Right lobe of liver (tissue), 6 donors: ENCODE data around the gene CCSAP. TPM values are rescaled to one million over a fixed set of nuclear protein-coding genes. Genes with fewer than 3 reads are reported as not detected.

Experiments
- ATAC-seq, 4 donors: fragments of 200-7000 bp; cut with Tn5 transposase; one replicate each; pipeline ENCODE4 v1.9.1; 2020; ENCODE audit warnings: mild to moderate bottlenecking in 4 of 4, moderate library complexity in 4 of 4
- DNase-seq, 3 donors: peaks; one replicate each; pipeline ENCODE4 v3.0.0-alpha.2; 2020
- H3K27ac ChIP-seq, 3 donors: fragments of 200-600 bp; one replicate each; pipeline ENCODE4 v1.8.0; 2022
- H3K27me3 ChIP-seq, 2 donors: fragments of 200-600 bp; one replicate each; pipeline ENCODE4 v1.8.0; 2022
- H3K36me3 ChIP-seq, 4 donors: fragments of 200-600 bp; sonication (generic) in 1 of 4; one replicate each; pipeline versions ENCODE4 v1.5.1 to v1.8.0; 2017 to 2022; ENCODE audit warnings: control low read depth in 1 of 4
- H3K4me1 ChIP-seq, 4 donors: fragments of 200-600 bp; sonication (generic) in 1 of 4; one replicate each; pipeline versions ENCODE4 v1.5.1 to v1.8.0; 2017 to 2022; ENCODE audit warnings: control low read depth in 1 of 4
- H3K4me3 ChIP-seq, 3 donors: fragments of 200-600 bp; one replicate each; pipeline ENCODE4 v1.8.0; 2022
- H3K9me3 ChIP-seq, 4 donors: fragments of 200-600 bp; sonication (generic) in 1 of 4; one replicate each; pipeline versions ENCODE4 v1.5.1 to v1.8.0; 2017 to 2022; ENCODE audit warnings: control low read depth in 1 of 4
- CTCF ChIP-seq, 4 donors: fragments of 200-600 bp in 3 of 4; fragments of 450-650 bp in 1 of 4; IDR thresholded peaks; one replicate each; pipeline versions ENCODE4 v1.5.1 to v1.8.0; 2016 to 2022; ENCODE audit warnings: antibody characterized with exemption in 4 of 4, mild to moderate bottlenecking in 2 of 4
- POLR2A ChIP-seq: fragments of 450-650 bp; IDR thresholded peaks from one replicate; pipeline ENCODE4 v1.6.1; 2017; ENCODE audit warnings: antibody characterized with exemption, mild to moderate bottlenecking
- WGBS: methylation state at CpG from one replicate; pipeline ENCODE4 v1.1.6; 2018; ENCODE audit warnings: low coverage, low lambda C conversion rate; ENCODE audit not compliant: insufficient coverage; ENCODE audit errors: missing lambda C conversion rate; 5-methylcytosine and 5-hydroxymethylcytosine counted together
- intact Hi-C, 2 donors: fragments of 100-400 bp; cut with DNase I; formaldehyde crosslinking; loops; one replicate each; pipeline versions ENCODE4 v1.11.2 to v1.14.1; 2022
- total RNA-seq, 6 experiments: library from RNA; depleted of rRNA in 2 of 6; stranded (reverse); fragments of >200 nt in 2 of 6; fragmentation: NEBNext Ultra II Directional in 3 of 6; extraction: Animal tissue kit (Norgen Biotek cat#: 25700) in 3 of 6; gene quantifications; one replicate each; pipeline versions ENCODE4 v1.1.0 to v1.2.4, GENCODE V29; 2016 to 2023
- donor health status: DM: no; HTN: yes; CAD: no.
- donor health status: DM: no; HTN: no; CAD: no.
- donor health status: DM: no; HTN: no; CAD: no.
- donor health status: DM: no; HTN: yes; CAD: no.
- donor health status: DM: no; HTN: yes; CAD: no.

CCSAP gene
- total RNA-seq, 6 experiments from 2014 or later = 1.4 to 3.2 (median 1.7) TPM

GRCh38 chr1:229384822-229385221, 42.0 kb upstream of the CCSAP start:
- ATAC-seq = no peak
- TF ChIP-seq POLR2A = no peak
- no peak for TF ChIP-seq CTCF (IDR thresholded peaks at IDR 0.05)
- no peaks in the 10 kb centered on the region for H3K9me3 ChIP-seq
- no peaks in the 10 kb centered on the region for H3K27me3 ChIP-seq
- 84% methylated on average over 7 of the region's 7 CpGs for WGBS
- H3K36me3 ChIP-seq = no peaks in the 10 kb centered on the region
- H3K27ac ChIP-seq = no peak overlapping the region
- no peak overlapping the region for H3K4me3 ChIP-seq
- intact Hi-C loops = no loop called here
- H3K4me1 ChIP-seq = no peaks in the 10 kb centered on the region
- DNase-seq = no peak

GRCh38 chr1:229383961-229384360, 41.1 kb upstream of the CCSAP start:
- 89% methylated on average over 5 of the region's 5 CpGs for WGBS
- intact Hi-C loops = no loop called here

GRCh38 chr1:229383188-229383587, 40.3 kb upstream of the CCSAP start:
- WGBS = 100% methylated on average over 2 of the region's 3 CpGs
- Histone ChIP-seq H3K27ac (no peak overlapping the region), H3K27me3 (no peaks in the 10 kb centered on the region), H3K4me3 (no peak overlapping the region), H3K9me3 (no peaks in the 10 kb centered on the region), H3K4me1 (no peaks in the 10 kb centered on the region), H3K36me3 (no peaks in the 10 kb centered on the region)
- DNase-seq (no peak), ATAC-seq (no peak)
- intact Hi-C loops = no loop called here
- no peak for TF ChIP-seq CTCF (IDR thresholded peaks at IDR 0.05)
- no peak for TF ChIP-seq POLR2A

More at GRCh38 chr1:229383961-229384360, 41.1 kb upstream of the CCSAP start:
- Histone ChIP-seq H3K9me3 (no peaks in the 10 kb centered on the region), H3K27ac (no peak overlapping the region), H3K27me3 (no peaks in the 10 kb centered on the region), H3K36me3 (no peaks in the 10 kb centered on the region), H3K4me3 (no peak overlapping the region), H3K4me1 (no peaks in the 10 kb centered on the region)
- DNase-seq (no peak), ATAC-seq (no peak)
- no peak for TF ChIP-seq CTCF (IDR thresholded peaks at IDR 0.05)
- no peak for TF ChIP-seq POLR2A

- Histone ChIP-seq H3K4me1 (no peaks in the 10 kb centered on the region), H3K36me3 (no peaks in the 10 kb centered on the region), H3K27me3 (no peaks in the 10 kb centered on the region), H3K27ac (no peak overlapping the region), H3K9me3 (no peaks in the 10 kb centered on the region), H3K4me3 (no peak overlapping the region)
- intact Hi-C loops = no loop called here
- 43% methylated on average over 1 of the region's 8 CpGs for WGBS
- ATAC-seq (no peak), DNase-seq (no peak)
- TF ChIP-seq POLR2A (no peak), CTCF (IDR thresholded peaks at IDR 0.05) (no peak)
These were observed 38.4 kb upstream of the CCSAP start for GRCh38 chr1:229381234-229381633.
